Measurements from ENCODE around the gene TAMALIN.

DNA sequence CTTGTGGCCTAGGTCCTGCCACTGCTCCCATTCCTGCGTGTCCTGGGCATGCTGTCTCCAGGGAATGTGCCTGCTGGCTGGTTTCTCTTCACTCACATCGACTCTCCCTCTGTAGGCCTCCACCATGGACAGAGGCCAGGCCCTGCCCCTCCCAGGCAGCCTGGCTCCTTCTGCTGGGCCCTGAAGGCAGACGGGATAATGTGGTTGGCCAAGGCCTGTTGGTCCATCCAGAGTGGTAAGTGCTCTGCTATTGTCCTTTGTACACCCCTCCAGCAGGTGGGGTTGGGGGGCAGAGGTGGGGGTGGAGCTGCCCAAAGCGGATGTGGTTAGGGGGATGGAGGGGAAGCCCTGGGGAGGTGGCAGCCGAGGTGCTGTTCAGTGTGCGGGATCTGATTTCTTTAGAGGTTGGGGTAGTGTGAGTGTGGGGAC, 35.0 kb downstream of the TAMALIN start:
- TF ChIP-seq CTCF (conservative IDR thresholded peaks at IDR 0.05; ENCODE audit: low read depth, low read length) (no peak), EZH2phosphoT487 (IDR thresholded peaks at IDR 0.05; ENCODE audit: borderline replicate concordance, low read length) (no peak)
